ENCODE data around the gene TMEM139.
"Not testable (repeated sequence)": the region's sequence is repeated elsewhere in the genome, so short reads cannot be mapped to it uniquely, and the experiment has no call there.

Gene TMEM139

GRCh38 chr7:143289421-143289820 is 4.7 kb downstream of the TMEM139 start:
- no peak for DNase-seq (ENCODE audit: low read depth)

GRCh38 chr7:143289888-143290287 is 5.1 kb downstream of the TMEM139 start:
- DNase-seq (ENCODE audit: low read depth) = not testable (repeated sequence)

DNA sequence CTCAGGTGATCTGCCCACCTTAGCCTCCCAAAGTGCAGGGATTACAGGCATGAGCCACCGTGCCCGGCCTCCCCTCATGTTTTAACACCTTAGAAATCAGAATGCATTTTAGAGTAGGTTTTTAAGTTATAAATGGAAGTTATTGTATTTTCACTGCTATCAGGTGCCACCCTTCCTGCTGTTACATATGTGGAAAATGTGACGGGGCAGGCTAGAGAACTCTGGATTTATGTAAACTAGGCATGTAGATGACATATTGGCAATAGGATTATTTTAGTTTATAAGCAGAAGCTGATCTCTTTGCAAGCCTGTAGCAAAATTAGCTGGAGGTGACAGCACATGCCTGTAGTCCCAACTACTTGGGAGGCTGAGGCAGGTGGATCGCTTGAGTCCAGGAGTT is 5.5 kb downstream of the TMEM139 start:
- no peak for DNase-seq (ENCODE audit: low read depth)

GRCh38 chr7:143292876-143293275 is 8.1 kb downstream of the TMEM139 start:
- no peak for DNase-seq (ENCODE audit: low read depth)

DNA sequence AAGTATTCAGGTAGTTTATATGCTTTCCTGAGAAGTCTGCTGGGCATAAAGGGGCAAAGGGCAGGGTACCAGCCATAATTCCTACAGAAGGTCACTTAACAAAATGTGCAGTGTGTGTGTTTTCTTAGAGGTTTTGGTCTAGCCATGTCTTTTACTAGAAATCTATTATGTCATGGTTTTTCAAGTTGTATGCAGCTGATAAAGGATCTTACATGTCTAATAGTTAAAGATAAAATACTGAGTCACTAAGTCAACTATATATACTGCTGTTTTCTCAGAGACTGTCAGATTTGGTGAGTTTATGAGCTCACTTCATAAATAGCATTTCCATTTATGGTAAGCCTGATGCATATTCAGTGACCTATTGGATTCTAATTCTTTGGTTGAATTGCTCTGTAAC is 11.1 kb downstream of the TMEM139 start:
- no peak for DNase-seq (ENCODE audit: low read depth)

DNA sequence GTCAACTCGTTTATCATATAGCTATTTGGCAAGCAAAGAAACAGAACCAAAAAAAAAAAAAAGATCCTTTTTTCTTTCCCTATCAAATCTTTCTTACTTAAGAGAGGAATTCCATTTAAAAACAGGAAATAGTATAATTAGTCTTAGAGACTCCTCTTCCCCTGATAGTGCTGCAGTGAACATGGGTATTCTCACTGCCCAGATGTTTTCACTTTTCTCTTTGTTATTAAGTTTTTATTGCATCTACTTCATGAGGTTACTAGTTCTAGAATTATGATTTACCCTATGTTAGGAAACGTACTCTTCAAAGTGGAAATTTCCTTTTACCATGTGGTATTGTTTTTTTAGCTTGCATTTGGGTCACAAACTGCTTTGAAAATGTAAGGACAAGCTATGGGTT is 11.9 kb downstream of the TMEM139 start:
- DNase-seq (ENCODE audit: low read depth) = no peak

- no peak for DNase-seq (ENCODE audit: low read depth)
Observed at GRCh38 chr7:143299346-143299745, 14.6 kb downstream of the TMEM139 start.

DNA sequence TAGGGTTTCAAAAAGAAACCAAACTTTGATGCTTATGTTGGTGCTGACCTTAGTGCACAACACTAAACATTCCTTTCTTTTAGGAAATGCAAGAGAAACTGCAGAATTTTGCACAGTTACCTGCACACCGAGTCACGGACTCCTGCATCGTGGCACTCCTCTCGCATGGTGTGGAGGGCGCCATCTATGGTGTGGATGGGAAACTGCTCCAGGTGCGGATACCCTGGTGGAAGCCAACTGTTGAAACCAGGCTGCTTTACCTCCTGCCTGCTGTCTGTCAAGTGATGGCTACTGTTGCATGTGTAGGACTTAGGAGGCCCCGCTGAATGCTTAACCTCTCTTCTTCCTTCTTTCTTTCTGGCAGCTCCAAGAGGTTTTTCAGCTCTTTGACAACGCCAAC is 15.1 kb downstream of the TMEM139 start:
- peak; percentile 32 for DNase-seq (ENCODE audit: low read depth)

- no peak for DNase-seq (ENCODE audit: low read depth)
Observed at GRCh38 chr7:143300959-143301935, 16.5 kb downstream of the TMEM139 start.

DNA sequence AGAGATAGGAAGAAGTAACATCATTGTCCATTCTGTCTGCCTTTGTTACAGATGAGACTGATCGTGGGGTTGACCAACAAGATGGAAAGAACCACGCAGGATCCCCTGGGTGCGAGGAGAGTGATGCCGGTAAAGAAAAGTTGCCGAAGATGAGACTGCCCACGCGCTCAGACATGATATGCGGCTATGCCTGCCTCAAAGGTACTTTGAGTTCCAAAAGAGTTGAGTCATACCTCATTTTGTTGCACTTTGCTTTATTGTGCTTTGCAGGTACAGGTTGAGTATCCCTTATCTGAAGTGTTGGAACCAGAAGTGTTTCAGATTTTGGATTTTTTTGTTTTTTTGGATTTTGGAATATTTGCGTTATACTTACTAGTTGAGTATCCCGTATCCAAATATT is 19.0 kb downstream of the TMEM139 start:
- DNase-seq (ENCODE audit: low read depth) = no peak

GRCh38 chr7:143304938-143305337 is 20.2 kb downstream of the TMEM139 start:
- DNase-seq (ENCODE audit: low read depth) = no peak

GRCh38 chr7:143305423-143306070 is 20.8 kb downstream of the TMEM139 start:
- peak; percentile 29 for DNase-seq (ENCODE audit: low read depth)

GRCh38 chr7:143308632-143309031 is 23.9 kb downstream of the TMEM139 start:
- no peak for DNase-seq (ENCODE audit: low read depth)

DNA sequence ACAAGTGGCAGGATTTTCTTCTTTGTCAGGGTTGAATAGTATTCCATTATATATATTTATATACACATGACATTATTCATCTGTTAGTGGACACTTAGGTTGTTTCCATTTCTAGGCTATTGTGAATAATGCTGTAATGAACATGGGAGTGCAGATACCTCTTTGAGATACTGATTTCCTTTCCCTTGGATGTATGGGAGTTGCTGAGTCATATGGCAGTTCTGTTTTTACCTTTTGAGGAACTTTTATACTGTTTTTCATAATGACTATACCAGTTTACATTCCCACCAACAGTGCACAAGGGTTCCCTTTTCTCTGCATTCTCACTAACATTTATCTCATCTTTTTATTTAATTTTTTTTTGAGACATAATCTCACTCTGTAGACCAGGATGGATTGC is 29.4 kb downstream of the TMEM139 start:
- no peak for DNase-seq (ENCODE audit: low read depth)

DNA sequence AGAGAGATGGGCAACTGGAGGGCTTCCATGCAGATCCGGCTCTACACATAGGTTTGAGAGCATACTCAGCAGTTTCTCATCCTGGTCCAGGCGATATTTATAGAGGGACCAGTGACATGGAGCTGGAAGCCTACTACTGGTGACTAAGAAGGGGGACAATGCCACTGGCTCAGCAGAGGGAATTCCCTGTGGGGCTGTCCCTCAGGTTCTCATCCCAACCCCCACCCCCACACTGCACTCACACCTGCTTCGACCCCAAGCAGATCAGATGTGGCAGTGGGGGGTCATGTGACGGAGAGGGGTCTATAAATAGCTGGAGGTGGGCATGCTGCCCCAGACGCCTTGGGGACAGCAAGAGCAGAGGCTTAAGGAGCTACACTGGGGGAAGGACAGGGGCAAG is 31.0 kb downstream of the TMEM139 start, which contains the start of gene CLCN1:
TSS of gene CLCN1 (plus strand) at position 336 of the 400 bp plus-strand sequence. CDS start 102 bp downstream, outside the sequence.
- DNase-seq (ENCODE audit: low read depth) = no peak

DNA sequence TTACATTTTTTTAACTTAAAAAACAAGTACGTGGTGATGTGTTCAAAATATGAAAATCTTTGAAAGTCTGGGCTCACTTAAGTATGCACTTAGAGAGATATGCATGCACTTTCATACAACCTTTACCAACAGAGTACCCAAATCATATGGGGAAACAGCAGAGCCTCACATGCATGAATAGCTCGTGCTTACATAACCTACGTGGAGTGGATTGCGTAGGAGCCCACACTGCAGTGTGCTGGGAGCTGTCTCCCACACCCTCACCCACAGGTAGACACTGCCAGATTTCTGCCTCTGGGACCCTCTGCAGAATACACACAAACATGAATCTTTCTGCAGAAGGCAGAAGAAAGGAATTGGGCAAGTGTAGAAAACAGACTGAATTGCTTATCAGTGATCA is 31.7 kb downstream of the TMEM139 start:
- DNase-seq (ENCODE audit: low read depth) = no peak

DNA sequence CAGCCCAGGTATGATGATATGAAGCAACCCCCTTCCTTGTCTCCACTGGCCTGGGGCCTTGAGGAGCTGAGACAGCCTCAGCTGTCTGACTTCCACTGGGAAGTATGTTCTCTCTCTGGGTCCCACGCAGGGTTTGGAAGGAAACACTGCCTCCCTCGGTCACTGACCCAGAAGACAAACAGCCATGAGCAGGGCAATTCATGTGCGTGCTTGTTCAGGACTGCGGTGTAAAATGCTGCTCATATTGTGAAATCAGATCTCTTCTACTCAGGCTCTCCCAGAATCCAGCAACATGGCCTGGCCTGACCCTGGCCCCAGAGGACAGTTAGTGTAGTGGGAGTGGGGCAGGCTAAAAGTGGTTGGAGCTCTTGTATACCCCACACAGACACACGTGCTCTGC is 33.9 kb downstream of the TMEM139 start:
- no peak for DNase-seq (ENCODE audit: low read depth)

- DNase-seq (ENCODE audit: low read depth) = no peak
Observed at GRCh38 chr7:143320620-143321019, 35.9 kb downstream of the TMEM139 start.

DNA sequence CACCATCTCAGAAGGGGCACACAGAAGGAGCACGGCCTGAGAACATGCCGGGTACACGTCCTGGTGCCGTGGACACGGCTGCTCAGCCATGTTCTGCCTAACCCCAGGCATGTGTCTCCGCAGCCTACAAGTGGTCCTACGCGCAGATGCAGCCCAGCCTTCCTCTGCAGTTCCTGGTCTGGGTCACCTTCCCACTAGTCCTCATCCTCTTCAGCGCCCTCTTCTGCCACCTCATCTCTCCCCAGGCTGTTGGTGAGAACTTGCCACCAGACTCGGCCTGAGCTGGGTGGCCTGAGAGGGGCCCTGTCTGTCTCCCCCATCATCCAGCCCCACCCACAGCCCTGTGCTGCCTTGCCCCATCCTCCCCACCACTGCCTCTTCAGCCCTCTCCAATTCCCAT is 36.5 kb downstream of the TMEM139 start:
- DNase-seq (ENCODE audit: low read depth) = no peak

DNA sequence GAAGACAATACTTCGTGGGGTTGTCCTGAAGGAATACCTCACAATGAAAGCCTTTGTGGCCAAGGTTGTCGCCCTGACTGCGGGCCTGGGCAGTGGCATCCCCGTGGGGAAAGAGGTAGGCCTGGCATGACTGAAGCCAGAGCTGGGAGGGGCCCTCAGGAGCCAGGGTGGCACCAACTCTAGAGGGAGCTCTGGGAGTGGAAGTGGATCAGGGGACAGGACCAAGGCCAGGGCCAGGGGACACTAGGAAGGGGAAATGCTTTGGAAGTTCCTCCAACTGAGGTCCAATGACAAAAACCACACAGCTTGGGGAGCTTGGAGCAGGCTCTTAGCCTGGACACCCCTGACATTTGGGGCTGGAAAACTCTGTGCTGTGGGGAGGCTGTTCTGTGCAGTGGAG is 37.0 kb downstream of the TMEM139 start:
- no peak for DNase-seq (ENCODE audit: low read depth)

DNA sequence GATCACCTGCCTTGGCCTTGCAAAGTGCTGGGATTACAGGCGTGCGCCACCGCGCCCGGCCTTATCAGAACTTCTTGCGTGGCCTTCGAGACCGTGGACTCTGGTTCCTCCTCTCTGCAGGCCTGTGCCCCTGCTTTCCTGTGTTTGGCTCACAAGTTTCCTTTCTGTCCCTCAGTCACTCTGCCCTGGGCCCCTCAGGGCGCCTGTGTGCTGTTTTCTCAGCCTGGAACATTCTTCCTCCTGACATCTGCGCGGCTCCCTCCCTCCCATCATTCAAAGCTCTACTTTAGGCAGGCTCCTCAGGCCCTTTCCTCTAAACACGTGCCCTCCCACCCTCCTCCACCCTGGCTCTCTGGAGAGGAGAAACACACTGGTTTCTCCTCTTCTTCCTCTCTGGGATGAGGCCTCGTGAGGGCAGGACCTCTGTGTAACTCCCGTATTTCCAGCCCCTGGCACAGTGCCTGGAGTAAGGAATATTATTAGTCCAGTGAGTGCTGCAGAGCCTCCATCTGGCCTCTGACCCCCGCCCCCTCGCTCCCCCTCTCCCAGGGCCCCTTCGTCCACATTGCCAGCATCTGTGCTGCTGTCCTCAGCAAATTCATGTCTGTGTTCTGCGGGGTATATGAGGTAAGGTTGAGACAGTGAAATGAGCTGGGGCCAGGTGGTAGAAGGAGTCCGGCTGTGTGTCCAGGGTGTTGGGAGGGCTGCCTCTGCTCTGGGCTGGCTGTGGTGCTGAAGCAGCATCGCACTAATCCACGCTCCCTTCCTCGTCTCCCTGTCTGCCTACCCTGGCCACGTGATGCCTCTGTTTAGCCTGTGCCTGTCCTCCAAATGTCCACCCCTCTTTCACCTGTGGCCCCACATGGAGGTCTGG is 38.2 kb downstream of the TMEM139 start:
- DNase-seq (ENCODE audit: low read depth) = no peak

GRCh38 chr7:143323653-143324052 is 38.9 kb downstream of the TMEM139 start:
- DNase-seq (ENCODE audit: low read depth) = no peak
